GM08714 (cell line): Measurements from ENCODE around the gene TANC1.

Experiments
- H3K4me3 ChIP-seq: fragments of 200-500 bp; sonication (Bioruptor generic); 2 replicates; pipeline ENCODE4 v1.5.1; 2014; ENCODE audit warnings: mild to moderate bottlenecking, low read length, inconsistent platforms
- ZNF274 ChIP-seq: IDR thresholded peaks from 2 replicates; pipeline ENCODE4 v1.6.1; 2012; ENCODE audit warnings: mild to moderate bottlenecking, low read depth, low read length

The TANC1 gene

DNA sequence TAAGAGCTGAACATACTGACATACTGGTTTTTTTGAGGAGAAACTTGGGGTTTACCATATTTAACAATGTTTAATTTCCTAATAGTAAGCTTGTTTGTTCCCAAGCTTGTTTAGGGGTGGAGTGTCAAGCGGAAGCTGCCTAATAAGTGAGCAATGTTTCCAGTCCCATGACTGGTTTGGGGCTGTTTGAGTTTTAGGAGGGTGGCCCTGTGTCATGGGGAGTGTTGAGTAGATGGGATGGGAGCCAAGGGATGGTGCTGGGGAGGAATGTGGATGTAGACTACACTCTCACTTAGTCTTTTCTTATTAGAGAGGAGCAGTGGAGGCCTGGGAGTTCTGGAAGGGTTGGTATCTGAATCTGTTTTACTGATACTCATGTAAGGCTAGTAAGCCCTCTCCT lies 128.5 kb downstream of the TANC1 start:
- no peak overlapping the region for H3K4me3 ChIP-seq
- TF ChIP-seq ZNF274: no peak

- H3K4me3 ChIP-seq: no peak overlapping the region
- TF ChIP-seq ZNF274: no peak
Observed at GRCh38 chr2:159098361-159098760, 129.9 kb downstream of the TANC1 start.

DNA sequence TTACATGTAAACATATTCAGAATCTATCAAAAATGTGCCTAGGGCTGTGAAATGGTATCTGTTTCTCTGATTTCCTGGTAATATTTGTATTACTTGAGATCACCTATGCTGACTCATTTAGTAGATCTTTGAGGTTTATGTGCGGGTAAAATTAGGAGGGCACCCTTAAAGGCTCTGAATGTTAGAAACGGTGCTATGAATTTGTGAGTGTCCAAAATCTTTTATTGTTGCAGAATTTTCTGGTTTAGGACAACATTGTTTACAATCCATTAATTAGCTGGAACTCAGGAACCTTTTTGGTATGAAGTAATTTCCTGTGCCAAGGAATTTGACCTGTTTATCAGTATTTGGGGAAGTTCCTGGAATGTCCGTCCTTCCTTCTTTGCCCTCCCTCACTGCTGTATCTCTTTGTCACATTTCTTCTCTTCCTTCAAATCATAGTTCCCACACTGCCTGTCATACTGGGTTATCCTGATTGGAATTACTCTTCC lies 130.5 kb downstream of the TANC1 start:
- no peak for TF ChIP-seq ZNF274
- no peak overlapping the region for H3K4me3 ChIP-seq

GRCh38 chr2:159101755-159102489 lies 133.5 kb downstream of the TANC1 start:
- H3K4me3 ChIP-seq: no peak overlapping the region
- no peak for TF ChIP-seq ZNF274

DNA sequence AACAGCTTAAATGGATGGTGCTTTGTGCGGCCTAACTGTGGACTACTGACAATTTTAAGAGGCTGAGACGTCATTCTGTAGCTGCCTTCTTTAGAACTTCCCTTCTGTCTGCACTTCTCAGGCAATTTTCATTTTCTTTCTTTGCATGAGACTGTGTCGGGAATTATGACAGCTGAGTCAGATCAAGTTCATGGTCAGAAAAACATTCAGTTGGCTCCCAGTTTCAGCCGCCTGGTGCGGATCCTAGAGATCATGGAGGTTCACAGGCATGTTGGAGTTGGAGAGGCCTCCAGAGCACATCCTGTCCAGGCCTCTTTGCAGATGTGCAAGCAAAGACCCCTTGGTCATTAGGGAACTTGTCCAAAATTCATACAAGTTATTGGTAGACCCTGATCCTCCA lies 135.0 kb downstream of the TANC1 start:
- no peak for TF ChIP-seq ZNF274
- no peak overlapping the region for H3K4me3 ChIP-seq

GRCh38 chr2:159106109-159106508 lies 137.7 kb downstream of the TANC1 start:
- H3K4me3 ChIP-seq: no peak overlapping the region
- no peak for TF ChIP-seq ZNF274

DNA sequence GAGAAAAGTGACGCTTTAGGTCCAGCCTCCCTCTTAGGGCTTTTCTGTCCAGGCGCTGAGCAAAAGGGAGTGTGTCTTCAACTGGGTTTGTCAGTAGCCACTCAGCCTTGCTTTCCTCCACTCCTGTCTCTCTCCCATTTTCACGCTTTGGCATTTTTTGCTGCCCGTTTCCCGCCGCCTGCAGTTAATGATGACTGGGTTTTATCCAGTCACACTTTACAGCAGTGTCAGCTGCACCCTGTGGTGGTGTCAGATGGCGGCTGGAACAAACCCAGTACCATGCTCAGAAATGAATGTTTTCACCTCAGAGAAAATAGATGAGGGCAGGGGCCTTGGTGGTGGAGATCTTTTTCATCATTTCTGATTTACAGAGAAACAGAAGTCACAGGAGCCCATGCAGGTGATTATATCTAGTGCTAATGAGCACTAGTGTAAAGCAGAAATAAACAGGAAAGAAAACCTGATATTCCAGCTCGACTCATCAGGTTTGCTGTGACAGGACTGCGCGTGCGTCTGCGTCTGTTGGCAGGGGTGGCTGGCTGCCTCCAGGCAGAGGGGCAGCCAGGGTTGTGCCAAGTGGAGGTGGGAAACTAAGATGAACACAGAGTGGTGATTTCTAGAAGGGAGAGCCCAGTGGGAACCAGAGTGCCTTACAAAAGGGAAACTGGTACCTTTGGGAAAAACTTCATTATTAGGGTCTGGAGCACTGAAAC lies 139.9 kb downstream of the TANC1 start:
- H3K4me3 ChIP-seq: no peak overlapping the region
- TF ChIP-seq ZNF274: no peak

GRCh38 chr2:159109517-159109916 lies 141.1 kb downstream of the TANC1 start:
- H3K4me3 ChIP-seq: no peak overlapping the region
- TF ChIP-seq ZNF274: no peak

DNA sequence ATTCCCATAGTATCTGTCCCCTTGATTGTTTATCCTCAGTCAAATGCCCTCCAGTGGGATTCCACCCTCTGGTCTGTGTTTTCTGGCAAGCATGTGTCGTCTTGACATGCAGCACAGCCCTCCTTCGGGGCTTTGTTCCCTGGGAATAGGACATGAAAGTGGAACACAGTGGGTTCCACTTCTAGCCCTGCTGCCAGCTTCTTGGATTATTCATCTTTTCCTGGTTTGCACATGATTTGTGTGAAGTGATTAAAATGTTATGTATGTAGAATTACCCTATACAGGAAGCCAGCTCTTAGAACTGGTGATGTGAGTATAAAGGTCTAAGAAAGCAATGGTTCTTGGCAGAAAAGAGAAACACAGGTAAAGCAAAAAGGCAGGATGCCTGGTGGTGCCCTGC lies 142.3 kb downstream of the TANC1 start:
- no peak overlapping the region for H3K4me3 ChIP-seq

DNA sequence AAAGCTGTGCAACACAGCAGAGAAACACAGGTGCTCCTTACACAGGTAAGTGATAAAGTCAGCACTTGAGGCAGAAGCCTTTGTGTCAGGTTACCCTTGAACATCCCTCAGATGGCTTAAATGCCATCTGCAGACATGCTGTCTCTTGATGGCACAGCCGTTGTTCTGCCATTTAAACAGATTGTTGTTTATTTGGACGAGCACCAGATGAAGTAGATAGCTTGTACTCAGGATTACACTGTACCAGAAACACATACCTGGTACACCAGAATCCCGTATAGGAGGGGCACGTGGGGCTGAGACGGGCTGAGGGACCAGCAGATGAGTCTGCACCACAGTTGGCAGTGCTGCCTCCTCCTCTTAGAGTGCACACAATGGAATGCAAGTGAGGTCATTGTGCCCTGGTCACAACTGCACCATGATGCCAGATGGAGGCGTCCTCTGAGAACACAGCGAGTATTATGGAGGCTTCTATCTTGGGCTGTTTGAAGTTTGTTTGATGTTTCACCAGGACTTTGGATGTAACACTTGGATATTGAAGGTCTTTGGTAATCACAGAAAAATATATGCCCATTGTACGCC lies 143.0 kb downstream of the TANC1 start:
- no peak for TF ChIP-seq ZNF274

More for the DNA sequence above, 142.3 kb downstream of the TANC1 start:
- TF ChIP-seq ZNF274: no peak

DNA sequence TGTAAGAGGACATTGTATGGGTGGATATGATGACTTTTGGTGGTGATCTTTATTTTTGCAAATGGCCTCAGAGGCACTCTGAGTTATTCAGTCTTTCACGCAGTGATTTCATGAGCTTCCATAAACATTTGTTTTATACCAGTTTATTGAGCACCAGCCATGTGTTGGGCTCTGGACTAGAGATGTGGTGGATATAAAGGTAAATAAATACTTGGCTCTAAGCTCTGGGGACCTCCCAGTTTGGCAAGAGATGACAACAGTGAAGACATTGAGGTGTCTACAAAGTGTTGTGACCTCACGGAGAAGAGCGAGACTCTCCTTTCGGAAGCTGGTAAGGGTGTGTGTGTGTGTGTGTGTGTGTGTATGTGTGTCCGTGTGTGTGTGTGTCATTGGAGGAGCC lies 146.4 kb downstream of the TANC1 start:
- no peak overlapping the region for H3K4me3 ChIP-seq
- no peak for TF ChIP-seq ZNF274

More for the DNA sequence above, 143.0 kb downstream of the TANC1 start:
- H3K4me3 ChIP-seq: no peak overlapping the region

- no peak overlapping the region for H3K4me3 ChIP-seq
Observed at GRCh38 chr2:159116922-159117321, 148.5 kb downstream of the TANC1 start.

DNA sequence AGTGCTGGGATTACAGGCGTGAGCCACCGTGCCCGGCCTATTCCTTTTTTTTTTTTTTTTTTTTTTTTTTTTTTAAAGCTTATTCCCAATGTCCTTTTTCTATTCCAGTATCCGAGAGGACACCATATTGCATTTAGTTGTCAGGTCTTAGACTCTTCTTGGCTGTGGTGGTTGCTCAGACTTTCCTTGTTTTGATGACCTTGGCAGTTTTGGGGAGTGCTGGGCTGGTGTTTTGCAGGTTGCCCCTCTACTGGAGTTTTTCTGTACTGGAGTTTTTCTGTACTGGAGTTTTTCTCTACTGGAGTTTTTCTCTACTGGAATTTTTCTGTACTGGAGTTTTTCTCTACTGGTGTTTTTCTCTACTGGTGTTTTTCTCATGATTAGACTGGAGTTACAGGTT lies 149.2 kb downstream of the TANC1 start:
- TF ChIP-seq ZNF274: no peak
- H3K4me3 ChIP-seq: no peak overlapping the region

More at GRCh38 chr2:159116922-159117321, 148.5 kb downstream of the TANC1 start:
- no peak for TF ChIP-seq ZNF274

- H3K4me3 ChIP-seq: no peak overlapping the region
Observed at GRCh38 chr2:159118115-159118858, 149.8 kb downstream of the TANC1 start.

More at GRCh38 chr2:159118115-159118858, 149.8 kb downstream of the TANC1 start:
- no peak for TF ChIP-seq ZNF274
